Fibroblast of lung (primary cell): ENCODE results near the gene POGLUT3. TPM values are rescaled to one million over a fixed set of nuclear protein-coding genes. Genes with fewer than 3 reads are reported as not detected.

Source experiments
- DNase-seq, 2 donors: peaks; one replicate each; pipeline versions ENCODE4 v3.0.0 to v3.0.0-alpha.2; 2010; ENCODE audit warnings: low read depth in 2 of 2
- H2AFZ ChIP-seq: 2 replicates; pipeline ENCODE4 v1.5.1; 2012; ENCODE audit warnings: low read length, control low read depth, inconsistent platforms
- H3K27ac ChIP-seq: 2 replicates; pipeline ENCODE4 v1.5.1; 2011; ENCODE audit warnings: low read length, control low read depth; ENCODE audit not compliant: insufficient read depth
- H3K27me3 ChIP-seq: 2 replicates; pipeline ENCODE4 v1.5.1; 2011; ENCODE audit warnings: mild to moderate bottlenecking, low read length; ENCODE audit not compliant: control insufficient read depth, insufficient read depth
- H3K36me3 ChIP-seq: 2 replicates; pipeline ENCODE4 v1.5.1; 2011; ENCODE audit warnings: low read length; ENCODE audit not compliant: control insufficient read depth, insufficient read depth
- H3K4me1 ChIP-seq: 2 replicates; pipeline ENCODE4 v1.5.1; 2011; ENCODE audit warnings: low read length; ENCODE audit not compliant: control insufficient read depth, insufficient read depth; ENCODE audit errors: extremely low read depth
- H3K4me2 ChIP-seq: 2 replicates; pipeline ENCODE4 v1.5.1; 2011; ENCODE audit warnings: low read length, control low read depth; ENCODE audit not compliant: insufficient read depth; ENCODE audit errors: extremely low read depth
- H3K4me3 ChIP-seq, 4 experiments: fragments of 200-600 bp in 1 of 4; sonication (generic) in 1 of 4; replicated peaks in 1 of 4; 2 replicates each; pipeline ENCODE4 v1.5.1; 2011 to 2016; ENCODE audit warnings: low read length in 4 of 4, low read depth in 3 of 4, mild to moderate bottlenecking in 3 of 4, control low read depth in 2 of 4, inconsistent platforms in 1 of 4, mixed read lengths in 1 of 4; ENCODE audit not compliant: insufficient read depth in 1 of 4; ENCODE audit errors: control extremely low read depth in 1 of 4
- H3K79me2 ChIP-seq: 2 replicates; pipeline ENCODE4 v1.5.1; 2012; ENCODE audit warnings: mild to moderate bottlenecking, low read length, inconsistent platforms; ENCODE audit not compliant: control insufficient read depth, insufficient read depth
- H3K9ac ChIP-seq: 2 replicates; pipeline ENCODE4 v1.5.1; 2011; ENCODE audit warnings: mild to moderate bottlenecking, low read length, control low read depth; ENCODE audit not compliant: insufficient read depth
- H3K9me3 ChIP-seq: 2 replicates; pipeline ENCODE4 v1.5.1; 2012; ENCODE audit warnings: low read depth, low read length; ENCODE audit not compliant: control insufficient read depth, insufficient read depth
- H4K20me1 ChIP-seq: 2 replicates; pipeline ENCODE4 v1.5.1; 2011; ENCODE audit warnings: low read length; ENCODE audit not compliant: control insufficient read depth, insufficient read depth; ENCODE audit errors: extremely low read depth
- CTCF ChIP-seq, 2 donors: IDR thresholded peaks in 1 of 2; conservative IDR thresholded peaks in 1 of 2; 1 replicate in 1 of 2; 2 replicates in 1 of 2; pipeline ENCODE4 v1.5.1; 2011 to 2012; ENCODE audit warnings: low read length in 2 of 2, control low read depth in 1 of 2, inconsistent platforms in 1 of 2, low read depth in 1 of 2, mild to moderate bottlenecking in 1 of 2
- EZH2 ChIP-seq: IDR thresholded peaks from 2 replicates; pipeline ENCODE4 v1.5.1; 2012; ENCODE audit warnings: low read length, control low read depth, mild to moderate bottlenecking; ENCODE audit errors: missing control alignments
- polyA minus RNA-seq: library from RNA; depleted of rRNA, polyadenylated mRNA; stranded (reverse); fragments of >200 nt; gene quantifications from 2 replicates; pipeline ENCODE4 v1.2.3, GENCODE V29; 2011; ENCODE audit warnings: low replicate concordance
- polyA plus RNA-seq, 2 donors: library from polyadenylated mRNA; depleted of rRNA in 1 of 2; stranded (reverse) in 1 of 2; unstranded in 1 of 2; fragments of >200 nt; gene quantifications; 2 replicates each; pipeline ENCODE4 v1.2.1, GENCODE V29; 2011 to 2012; ENCODE audit warnings: missing spikeins in 1 of 2
- total RNA-seq: library from RNA; depleted of rRNA; stranded (reverse); fragments of >200 nt; gene quantifications from 2 replicates; pipeline ENCODE4 v1.2.1, GENCODE V29; 2014

The POGLUT3 gene
- total RNA-seq, result 23.4 and 41.1 TPM in 2 replicates
- polyA plus RNA-seq, result 60.4 and 81.0 TPM in 2 replicates
- polyA plus RNA-seq (2012), result 33.8 and 45.6 TPM in 2 replicates
- 17.2 and 37.0 TPM in 2 replicates for polyA minus RNA-seq

GRCh38 chr11:108498046-108498815 lies at the start of gene POGLUT3:
TSS of gene POGLUT3 (minus strand) at chr11:108498384. CDS start at chr11:108498366, 18 bp downstream.
- Histone ChIP-seq H4K20me1 (no peaks in the 10 kb centered on the region), H3K36me3 (no peaks in the 10 kb centered on the region), H3K79me2 (peaks cover 10% of the 10 kb centered on the region), H3K4me2 (peak within 1 kb of the TSS; percentile 81), H3K27ac (peak within 1 kb of the TSS; percentile 82), H3K4me3 (peak within 1 kb of the TSS; percentile 44 to 75 (median 53)), H3K4me1 (peaks cover 3% of the 10 kb centered on the region), H2AFZ (peak within 1 kb of the TSS; percentile 93), H3K27me3 (no peaks in the 10 kb centered on the region), H3K9ac (peak within 1 kb of the TSS; percentile 78), H3K9me3 (no peaks in the 10 kb centered on the region)
- DNase-seq, result peak; percentile 58 to 70
- TF ChIP-seq CTCF (conservative IDR thresholded peaks at IDR 0.05 in 1 of 2, IDR thresholded peaks at IDR 0.05 in 1 of 2; ENCODE audit: low read depth in 1 of 2, low read length in 2 of 2), result no peak
- TF ChIP-seq EZH2, result no peak

GRCh38 chr11:108545909-108546501 lies 47.8 kb upstream of the POGLUT3 start:
- Histone ChIP-seq H3K4me3 (no peak overlapping the region), H3K9me3 (no peaks in the 10 kb centered on the region), H3K36me3 (no peaks in the 10 kb centered on the region), H3K9ac (no peak overlapping the region), H4K20me1 (no peaks in the 10 kb centered on the region), H3K4me2 (no peak overlapping the region), H3K27ac (no peak overlapping the region), H3K79me2 (no peaks in the 10 kb centered on the region), H2AFZ (no peak overlapping the region), H3K4me1 (no peaks in the 10 kb centered on the region), H3K27me3 (no peaks in the 10 kb centered on the region)
- TF ChIP-seq EZH2 (no peak), CTCF (conservative IDR thresholded peaks at IDR 0.05 in 1 of 2, IDR thresholded peaks at IDR 0.05 in 1 of 2; ENCODE audit: low read depth in 1 of 2, low read length in 2 of 2) (no peak)
- DNase-seq, result no peak

- no peaks in the 10 kb centered on the region for H4K20me1 ChIP-seq
- no peak for DNase-seq
- H3K79me2 ChIP-seq, result no peaks in the 10 kb centered on the region
- H3K4me1 ChIP-seq, result no peaks in the 10 kb centered on the region
- peak overlapping the region; percentile 4 for H3K4me2 ChIP-seq
- H3K27ac ChIP-seq, result no peak overlapping the region
- no peak overlapping the region for H3K4me3 ChIP-seq
- no peaks in the 10 kb centered on the region for H3K9me3 ChIP-seq
- no peak overlapping the region for H3K9ac ChIP-seq
- no peaks in the 10 kb centered on the region for H3K27me3 ChIP-seq
- H2AFZ ChIP-seq, result peak overlapping the region; percentile 46
- H3K36me3 ChIP-seq, result no peaks in the 10 kb centered on the region
- TF ChIP-seq CTCF (conservative IDR thresholded peaks at IDR 0.05 in 1 of 2, IDR thresholded peaks at IDR 0.05 in 1 of 2; ENCODE audit: low read depth in 1 of 2, low read length in 2 of 2), result no peak
- no peak for TF ChIP-seq EZH2
These were observed 45.3 kb upstream of the POGLUT3 start for GRCh38 chr11:108543316-108543964.
